HG03558 (cell line): ENCODE measurements around the gene ARL16.

ENCODE experiments used
- ATAC-seq: cut with Tn5 transposase; IDR thresholded peaks from one replicate; pipeline ENCODE4 v1.9.1; 2021; ENCODE audit warnings: moderate number of reproducible peaks; ENCODE audit not compliant: unreplicated experiment; ENCODE audit errors: extremely low read depth

ARL16 gene, protein sequence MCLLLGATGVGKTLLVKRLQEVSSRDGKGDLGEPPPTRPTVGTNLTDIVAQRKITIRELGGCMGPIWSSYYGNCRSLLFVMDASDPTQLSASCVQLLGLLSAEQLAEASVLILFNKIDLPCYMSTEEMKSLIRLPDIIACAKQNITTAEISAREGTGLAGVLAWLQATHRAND

DNA sequence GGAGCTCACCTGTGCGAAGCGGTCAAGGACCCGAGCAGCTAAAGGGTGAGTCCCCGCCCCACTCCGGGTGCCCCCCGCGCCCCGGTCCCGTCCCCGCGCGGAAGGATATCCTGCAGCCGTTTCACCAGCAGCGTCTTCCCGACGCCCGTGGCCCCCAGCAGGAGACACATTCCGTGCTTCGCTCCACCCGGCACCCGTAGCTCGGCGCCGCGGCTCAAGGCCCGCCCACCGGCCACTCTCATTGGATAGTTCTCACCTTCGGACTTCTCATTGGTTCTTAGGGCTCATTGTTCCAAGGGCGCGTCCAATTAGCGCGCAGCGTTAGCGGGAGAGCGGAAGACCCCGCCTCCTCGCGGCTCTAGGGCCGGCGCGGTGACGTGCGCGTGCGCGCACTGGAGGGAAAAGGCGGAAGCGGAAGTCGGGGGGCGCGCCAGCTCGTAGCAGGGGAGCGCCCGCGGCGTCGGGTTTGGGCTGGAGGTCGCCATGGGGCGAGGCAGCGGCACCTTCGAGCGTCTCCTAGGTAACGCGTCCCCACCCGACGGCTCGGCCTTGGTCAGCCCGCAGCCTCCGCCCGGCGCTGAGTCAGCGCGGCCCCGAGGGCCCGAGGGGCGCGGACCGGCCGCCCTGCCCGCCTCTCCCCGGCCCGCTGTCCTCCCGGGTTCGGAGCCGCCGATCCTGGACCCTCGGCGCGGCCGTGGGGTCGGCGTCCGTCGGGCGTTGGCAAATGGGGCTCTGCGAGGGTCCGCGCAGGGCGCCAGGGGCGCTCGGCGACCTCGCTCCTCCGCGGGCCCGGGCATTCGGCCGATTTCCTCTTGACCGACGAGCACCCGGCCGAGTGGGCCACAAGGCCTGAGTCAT, at the start of gene ARL16, which contains the start of gene HGS:
ARL16 (minus strand) TSS at position 214 of the 858 bp plus-strand sequence; CDS start at position 170, 44 bp downstream.
HGS (plus strand) TSS at position 428 of the 858 bp plus-strand sequence; CDS start at position 484, 56 bp downstream.
- ATAC-seq, result peak; percentile 86

DNA sequence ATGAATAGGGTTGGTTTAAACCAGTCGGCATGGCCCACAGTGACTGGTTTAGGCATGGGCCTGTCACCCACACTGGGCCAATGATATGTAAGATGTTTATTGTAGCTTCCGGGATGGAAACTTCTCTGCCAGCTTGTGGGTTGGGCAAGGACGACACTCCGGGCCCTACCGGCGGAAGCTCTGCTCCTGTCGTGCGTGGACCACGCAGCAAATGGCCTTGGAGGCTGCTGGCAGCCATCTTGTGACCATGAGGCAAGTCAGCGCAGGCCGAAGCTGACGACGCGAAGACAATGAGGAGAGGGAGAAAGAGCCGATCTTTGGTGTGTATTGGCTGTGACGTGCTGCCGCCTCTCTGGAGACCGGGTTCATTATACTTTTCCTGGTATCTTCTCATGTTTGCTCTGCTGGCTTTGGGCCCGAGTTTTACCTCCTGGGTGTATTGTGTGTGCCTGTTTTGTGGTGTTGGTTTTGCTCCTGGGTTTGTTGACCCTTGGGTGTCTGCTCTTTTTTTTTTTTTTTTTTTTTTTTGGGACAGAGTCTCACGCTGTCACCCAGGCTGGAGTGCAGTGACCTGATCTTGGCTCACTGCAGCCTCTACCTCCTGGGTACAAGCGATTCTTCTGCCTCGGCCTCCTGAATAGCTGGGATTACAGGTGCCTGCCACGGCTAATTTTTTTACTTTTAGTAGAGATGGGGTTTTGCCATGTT, 43.9 kb upstream of the ARL16 start:
- ATAC-seq, result no peak

DNA sequence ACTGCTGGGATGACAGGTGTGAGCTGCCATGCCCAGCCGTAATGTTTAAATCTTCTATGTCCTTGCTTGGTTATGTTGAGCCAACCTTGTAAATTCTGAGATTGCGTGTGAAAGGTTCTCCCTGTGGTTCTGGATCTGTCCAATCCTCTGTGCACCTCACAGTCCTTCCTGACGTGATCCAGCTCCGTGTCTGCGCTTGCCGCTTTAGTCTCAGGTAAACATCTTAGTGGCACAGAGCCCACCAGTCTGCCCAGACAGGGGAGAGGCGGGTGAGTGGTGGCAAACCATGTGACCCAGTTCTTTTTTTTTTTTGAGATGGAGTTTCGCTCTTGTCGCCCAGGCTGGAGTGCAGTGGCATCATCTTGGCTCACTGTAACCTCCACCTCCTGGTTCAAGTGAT, 42.4 kb upstream of the ARL16 start:
- no peak for ATAC-seq

DNA sequence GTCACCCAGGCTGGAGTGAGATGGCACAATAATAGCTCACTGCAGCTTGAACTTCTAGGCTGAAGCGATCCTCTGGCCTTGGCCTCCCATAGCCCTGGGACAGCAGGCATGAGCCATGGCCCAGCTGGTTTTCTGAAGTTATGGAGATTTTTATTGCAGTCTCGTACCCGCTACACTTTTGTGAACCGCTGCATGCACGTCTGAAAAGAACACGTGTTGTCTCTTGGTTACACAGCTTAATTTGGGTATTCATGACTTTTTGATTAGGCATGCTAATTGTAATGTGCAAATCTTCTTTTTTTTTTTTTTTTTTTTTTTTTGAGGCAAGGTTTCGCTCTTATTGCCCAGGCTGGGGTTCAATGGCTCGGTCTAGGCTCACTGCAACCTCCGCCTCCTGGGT, 41.8 kb upstream of the ARL16 start:
- no peak for ATAC-seq

DNA sequence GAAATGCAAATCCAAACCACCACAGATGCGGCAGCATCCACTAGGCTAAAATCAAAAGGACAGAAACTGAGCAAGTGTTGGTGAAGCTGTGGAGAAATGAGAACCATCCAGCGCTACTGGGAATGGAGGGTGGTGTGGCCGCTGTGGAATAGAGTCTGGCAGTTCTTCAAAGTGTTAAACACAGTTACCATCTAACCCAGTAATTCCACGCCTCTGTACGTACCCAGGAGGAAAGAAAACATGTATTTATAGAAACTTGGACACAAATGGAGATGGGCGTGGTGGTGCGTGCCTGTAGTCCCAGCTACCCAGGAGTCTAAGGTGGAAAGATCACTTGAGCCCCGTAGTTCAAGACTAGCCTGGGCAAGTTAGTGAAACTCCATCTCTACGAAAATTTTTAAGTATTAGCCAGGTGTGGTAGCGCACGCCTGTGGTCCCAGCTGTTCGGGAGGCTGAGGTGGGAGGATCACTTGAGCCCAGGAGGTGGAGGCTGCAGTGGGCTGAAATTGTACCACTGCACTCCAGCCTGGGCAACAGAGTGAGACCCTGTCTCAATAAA, 40.1 kb upstream of the ARL16 start:
- no peak for ATAC-seq

DNA sequence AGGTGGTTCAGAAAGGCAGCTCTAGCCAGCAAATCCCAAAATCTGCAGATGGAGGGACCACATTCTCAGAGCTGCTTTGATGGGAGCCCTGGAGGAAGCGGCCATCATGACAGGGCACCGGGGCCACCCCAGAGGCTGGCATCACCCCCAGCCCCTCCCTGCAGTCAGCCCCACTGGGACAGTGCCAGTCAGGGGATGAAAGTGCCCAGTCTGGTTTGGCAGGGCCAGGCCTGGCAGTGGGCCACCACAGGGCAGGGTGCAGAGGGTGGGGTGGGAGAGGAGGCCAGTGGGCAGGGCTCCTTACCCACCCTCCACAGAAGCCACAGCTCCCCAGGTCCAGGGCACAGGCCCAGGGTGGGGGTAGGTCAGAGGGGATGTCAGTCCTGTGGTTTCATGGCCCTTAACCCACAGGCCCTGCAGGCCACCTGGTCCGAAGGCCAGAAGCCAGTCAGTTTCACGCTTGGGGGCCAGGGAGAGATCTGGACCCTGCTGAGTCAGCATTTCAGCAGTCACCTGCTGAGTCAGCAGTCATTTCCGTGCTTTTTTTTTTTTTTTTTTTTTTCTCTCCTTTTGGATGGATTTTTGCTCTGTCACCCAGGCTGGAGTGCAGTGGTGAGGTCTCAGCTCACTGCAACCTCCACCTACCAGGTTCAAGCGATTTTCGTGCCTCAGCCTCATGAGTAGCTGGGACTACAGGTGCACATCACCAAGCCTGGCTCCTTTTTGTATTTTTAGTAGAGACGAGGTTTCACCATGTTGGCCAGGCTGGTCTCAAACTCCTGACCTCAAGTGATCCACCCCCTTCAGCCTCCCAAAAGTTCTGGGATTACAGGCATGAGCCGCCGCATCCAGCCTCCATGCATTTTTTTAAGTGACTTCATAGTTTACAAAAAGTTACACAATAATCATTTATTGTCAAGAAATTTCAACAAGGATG, 38.9 kb upstream of the ARL16 start:
- ATAC-seq, result no peak

DNA sequence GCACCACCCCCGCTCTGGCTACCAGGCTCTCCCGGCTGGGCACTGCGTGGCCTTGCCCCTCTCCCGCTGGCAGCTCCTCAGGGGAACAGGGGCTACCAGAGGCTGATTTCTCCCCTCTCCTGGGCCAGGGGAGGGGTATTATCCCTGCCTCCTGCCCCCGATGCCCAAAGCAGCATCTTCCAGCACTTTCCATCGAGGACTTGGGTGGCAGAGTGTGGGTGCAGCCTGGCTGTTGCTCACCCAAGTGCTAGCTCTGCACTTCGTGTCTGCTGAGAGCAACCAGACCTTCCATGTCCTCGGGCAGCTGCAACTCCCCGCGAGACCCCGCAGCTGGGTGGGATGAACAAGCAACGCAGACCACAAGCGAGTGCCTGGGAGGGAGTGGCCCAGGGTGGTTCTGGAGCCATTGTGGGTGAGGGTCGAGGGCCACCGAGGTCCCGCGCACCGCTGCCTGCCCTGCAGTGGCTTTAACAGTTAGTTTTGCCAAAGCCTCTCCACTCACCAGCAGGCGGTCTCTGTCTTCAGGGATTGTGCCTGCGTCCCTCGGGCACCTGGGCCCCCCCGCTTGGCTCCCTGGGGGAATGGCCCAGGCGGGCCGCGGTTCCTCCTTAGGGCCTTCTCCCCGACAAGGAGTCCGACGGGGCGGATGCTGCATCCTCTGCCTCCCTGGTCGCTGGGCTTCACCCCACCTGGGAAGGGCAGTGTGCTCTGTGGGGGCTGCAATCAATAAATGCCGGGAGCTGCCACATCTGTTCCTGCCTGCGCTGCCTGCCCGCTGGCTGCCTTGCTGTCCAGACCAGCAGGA, 36.9 kb upstream of the ARL16 start:
- ATAC-seq, result no peak

DNA sequence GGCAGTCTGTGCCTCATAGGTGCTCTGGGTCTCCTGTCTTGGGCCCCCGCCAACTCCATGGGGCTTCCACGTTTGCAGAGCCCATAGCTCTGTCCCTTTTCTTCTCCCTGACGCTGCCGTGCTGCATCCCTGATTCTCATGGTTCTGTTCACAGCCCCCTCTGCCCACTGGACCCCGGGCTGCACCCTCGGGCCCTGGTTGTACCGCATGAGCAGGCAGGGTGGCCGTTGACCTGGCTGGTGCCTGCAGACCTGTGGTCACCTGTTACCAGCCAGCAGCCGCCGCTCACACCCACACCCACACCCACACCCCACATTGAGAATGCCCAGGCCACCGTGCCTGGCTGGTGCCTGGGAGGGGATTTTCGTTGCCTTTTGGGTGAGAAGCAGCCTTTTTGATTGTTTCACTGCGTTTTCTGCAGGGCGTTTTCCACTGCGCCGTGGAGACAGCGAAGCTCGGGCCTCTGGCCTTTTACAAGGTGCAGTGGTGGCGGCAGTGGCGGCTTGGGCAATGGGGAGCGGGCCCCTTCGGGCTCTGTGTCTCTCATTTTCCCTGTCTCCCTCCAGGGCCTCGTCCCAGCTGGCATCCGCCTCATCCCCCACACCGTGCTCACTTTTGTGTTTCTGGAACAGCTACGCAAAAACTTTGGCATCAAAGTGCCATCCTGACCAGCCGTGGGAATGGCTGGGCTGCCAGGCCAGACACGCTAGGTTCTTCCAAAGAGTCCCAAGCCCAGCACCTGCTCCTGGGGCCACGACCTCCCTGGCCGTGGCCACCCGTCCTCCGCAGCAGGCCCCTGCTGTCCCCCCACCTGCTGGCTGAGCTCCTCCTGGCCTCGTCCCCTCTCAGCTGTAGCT, 36.0 kb upstream of the ARL16 start:
- no peak for ATAC-seq

DNA sequence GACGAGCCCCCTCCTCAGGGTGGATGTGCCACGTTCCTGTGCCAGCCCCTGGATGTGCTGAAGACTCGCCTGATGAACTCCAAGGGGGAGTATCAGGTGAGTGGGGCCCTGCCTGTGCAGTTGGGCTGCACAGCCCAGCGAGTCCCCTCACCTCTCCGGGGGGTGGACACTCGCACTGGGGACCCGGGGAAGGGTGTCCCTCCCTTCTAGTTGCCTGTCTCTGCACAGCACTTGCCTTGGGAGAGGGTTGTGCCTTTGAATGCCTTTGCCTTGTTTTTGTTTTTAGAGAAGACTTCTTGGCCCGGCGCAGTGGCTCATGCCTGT, 34.1 kb upstream of the ARL16 start:
- ATAC-seq, result no peak

DNA sequence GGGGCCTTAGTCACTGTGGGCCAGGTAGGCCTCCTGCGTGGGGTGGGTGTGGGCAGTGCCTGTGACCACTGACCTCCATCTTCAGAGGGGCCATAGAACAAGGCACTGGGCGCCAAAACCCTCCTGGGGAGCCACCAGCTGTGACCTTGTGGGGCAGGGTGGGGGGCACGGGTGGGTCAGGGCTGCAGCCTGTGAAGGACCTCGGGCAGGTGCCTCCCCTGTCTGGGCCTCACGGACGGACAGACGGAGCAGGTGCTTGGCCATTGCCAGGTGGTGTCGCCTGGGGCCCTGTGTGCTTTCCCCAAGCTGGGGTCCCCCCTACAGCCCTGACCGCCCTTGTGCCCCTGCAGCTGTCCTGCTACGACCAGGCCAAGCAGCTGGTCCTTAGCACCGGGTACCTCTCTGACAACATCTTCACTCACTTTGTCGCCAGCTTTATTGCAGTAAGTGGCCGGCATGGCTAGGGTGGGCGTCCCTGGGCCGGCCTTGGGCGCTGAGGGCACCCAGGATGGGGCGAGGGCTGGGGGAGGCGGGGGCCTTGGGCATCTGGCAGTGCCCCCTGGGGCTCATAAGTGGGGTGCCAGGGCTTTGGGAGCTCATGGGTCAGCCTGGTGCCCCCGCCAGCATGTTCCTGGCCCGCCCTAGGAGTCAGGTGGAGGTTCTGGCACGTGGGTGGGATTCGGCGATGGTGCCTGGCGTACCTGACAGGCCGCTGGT, 33.6 kb upstream of the ARL16 start:
- no peak for ATAC-seq

DNA sequence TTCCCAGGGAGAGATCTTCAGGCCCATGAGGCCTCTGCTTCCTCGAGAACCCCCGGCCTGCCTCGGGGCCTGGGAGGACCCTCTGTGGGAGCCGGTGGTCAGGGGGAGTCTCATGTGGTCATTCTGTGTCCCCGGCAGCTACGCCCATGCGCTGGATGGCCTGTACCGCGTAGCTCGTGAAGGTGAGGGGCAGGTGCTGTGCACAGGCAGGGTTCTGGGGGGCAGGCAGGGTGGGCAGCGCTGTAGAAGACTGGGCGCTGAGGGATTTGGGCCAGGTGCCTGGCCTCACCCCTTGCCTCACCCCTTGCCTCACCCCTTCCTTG, 33.0 kb upstream of the ARL16 start:
- ATAC-seq, result no peak

DNA sequence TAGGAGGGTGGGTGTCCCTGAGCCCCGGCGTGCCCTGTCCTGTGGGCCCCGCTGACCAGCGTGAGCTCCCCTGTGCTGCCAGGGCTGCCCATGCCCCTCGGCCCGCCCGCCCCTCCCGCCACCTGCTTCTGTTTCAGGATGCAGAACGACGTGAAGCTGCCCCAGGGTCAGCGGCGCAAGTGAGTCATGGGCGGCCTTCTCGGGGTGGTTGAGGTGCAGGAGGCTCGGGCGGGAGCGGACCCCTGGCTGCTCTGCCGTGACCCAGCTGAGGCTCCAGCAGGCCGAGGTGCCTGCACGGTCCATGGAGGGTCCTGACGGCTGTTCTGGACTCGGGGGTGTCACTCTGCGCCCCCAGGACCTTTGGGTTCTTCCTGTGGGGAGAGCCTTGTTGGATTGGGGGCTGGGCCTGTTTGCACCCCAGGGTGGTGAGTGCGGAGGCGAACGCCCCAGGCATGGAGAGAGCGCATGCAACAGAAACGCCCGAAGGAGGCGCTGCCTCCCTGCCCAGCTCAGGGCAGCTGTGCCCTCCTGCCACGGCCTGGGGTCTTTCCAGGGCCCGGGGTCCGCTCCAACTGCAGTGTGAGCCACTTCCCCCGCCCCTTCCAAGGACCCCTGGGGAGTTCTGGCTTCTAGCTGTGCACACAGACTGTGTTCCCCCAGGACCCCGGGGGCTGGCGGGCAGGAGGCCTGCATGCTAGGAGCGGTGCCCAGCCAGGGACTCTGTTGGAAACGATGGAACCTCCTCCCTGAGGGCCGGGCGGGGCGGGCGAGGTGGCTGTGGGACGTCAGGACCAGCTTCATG, 32.5 kb upstream of the ARL16 start:
- ATAC-seq, result no peak

DNA sequence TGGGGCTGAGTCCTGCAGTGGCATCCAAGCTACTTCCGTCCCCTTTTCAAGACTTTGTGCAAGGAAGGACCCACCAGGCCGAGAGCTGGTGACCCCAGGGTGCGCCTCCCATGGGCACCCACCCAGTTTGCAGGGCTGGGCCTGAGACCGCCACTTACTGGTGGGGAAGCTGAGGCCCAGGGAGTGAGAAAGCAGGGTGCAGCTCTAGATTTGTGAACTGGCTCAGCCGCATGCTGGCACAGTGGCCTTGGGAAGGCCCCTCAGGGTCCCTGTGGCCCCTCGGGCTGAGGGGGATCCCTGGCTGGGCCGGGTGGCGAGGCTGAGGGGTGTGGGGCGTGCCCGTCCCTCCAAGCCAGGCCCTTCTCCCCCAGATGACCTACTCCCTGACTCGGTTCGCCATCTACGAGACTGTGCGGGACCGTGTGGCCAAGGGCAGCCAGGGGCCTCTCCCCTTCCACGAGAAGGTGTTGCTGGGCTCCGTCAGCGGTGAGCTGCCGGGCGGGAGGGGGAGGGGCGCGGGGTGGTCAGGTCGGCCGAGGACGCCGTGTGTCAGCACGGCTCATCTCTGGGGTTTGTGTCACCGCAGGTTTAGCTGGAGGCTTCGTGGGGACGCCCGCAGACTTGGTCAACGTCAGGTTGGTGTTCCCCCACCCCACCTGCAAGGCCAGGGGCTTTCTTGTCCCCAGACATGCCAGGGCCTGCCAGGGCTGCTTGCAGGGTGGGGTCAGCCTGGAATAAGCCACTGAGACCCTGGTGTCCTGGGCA, 31.7 kb upstream of the ARL16 start:
- no peak for ATAC-seq

DNA sequence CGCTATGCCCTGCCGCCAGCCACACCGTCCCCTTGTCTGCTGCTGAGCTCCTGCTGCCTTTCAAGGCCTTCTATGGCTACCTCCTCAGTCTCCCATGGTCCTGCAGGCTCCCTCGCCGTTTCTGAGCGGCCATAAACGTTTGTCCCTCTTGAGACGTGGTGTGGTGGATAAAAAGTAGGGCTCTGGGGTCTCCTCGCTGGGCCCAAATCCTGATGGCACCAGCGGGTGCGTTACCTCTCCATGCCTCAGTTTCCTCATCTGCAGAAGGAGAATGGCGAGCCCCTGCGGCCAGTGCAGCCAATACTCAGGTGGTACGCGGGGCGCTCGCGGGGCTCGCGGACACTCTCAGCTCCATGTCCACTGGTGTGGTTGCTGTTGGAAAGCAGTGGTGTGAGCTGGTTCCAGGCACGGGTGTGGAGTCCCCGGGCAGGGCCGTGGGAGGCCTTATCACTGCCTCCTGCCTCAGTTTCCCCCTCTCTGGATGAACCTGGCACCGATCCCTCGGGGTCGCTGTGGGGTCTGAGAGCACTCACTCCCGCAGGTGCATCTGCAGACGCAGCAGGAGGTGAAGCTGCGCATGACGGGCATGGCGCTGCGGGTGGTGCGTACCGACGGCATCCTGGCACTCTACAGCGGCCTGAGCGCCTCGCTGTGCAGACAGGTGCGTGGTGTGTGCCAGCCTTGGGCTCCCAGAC, 31.0 kb upstream of the ARL16 start:
- ATAC-seq, result no peak

DNA sequence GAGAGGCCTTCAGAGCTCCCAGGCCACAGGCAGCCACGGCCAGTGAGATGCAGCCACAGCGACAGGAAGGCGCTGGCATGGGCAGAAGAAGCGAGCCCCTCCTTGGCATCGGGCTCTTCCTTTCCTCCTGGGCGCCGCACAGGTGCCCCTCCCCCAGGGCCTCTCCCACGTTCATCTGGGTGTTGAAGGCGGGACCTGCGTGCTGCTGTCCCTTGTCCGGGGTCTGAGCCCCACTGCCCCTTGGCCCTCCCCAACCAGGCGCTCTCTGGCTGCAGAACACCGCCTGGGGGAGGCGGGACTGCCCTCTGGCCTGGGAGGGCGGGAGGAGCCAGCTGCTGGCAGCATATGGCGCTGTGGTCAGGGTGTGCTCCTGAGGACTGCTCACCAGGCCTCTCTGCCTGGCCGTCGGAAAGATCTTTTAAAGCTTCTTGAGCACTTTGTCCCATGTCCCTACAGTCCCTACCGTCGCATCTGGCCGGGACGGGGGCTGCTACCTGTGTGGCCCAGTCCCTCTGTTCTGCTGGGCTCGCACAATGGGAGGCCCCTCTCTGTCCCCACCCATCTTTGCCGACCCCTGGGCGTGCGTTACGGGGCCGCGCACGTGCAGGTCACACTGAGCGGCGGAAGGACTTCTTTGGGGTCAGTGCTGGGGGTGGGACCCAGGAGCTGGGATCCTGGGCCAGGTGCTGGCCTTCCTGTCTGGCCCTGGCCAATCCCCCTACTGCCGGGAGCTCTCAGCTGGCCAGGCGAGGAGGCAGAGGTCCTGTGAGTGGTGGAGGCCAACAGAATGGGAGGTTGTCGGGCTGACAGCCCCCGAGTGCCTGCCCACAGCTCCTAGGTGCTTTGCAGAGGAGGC, 30.2 kb upstream of the ARL16 start:
- ATAC-seq, result no peak
